HG02981 (cell line): ENCODE data around the gene PNPLA7.

Source experiments
- ATAC-seq: cut with Tn5 transposase; IDR thresholded peaks from one replicate; pipeline ENCODE4 v1.9.1; 2021; ENCODE audit warnings: mild to moderate bottlenecking, moderate library complexity; ENCODE audit not compliant: unreplicated experiment

Gene PNPLA7

GRCh38 chr9:137497921-137498719 is 52.1 kb downstream of the PNPLA7 start:
- no peak for ATAC-seq

- no peak for ATAC-seq
These were observed 53.4 kb downstream of the PNPLA7 start for GRCh38 chr9:137496601-137497375.

GRCh38 chr9:137494550-137495351 is 55.5 kb downstream of the PNPLA7 start:
- no peak for ATAC-seq

- ATAC-seq = no peak
These were observed 56.1 kb downstream of the PNPLA7 start for GRCh38 chr9:137494104-137494544.

GRCh38 chr9:137493364-137494103 is 56.7 kb downstream of the PNPLA7 start:
- no peak for ATAC-seq

GRCh38 chr9:137492464-137493363 is 57.5 kb downstream of the PNPLA7 start:
- no peak for ATAC-seq

- no peak for ATAC-seq
These were observed 58.3 kb downstream of the PNPLA7 start for GRCh38 chr9:137491735-137492432.

GRCh38 chr9:137490532-137491186 is 59.5 kb downstream of the PNPLA7 start:
- ATAC-seq = no peak

GRCh38 chr9:137488906-137489305 is 61.3 kb downstream of the PNPLA7 start:
- ATAC-seq = no peak

- ATAC-seq = no peak
These were observed 61.9 kb downstream of the PNPLA7 start for GRCh38 chr9:137488327-137488653.

GRCh38 chr9:137487454-137488326 is 62.5 kb downstream of the PNPLA7 start:
- ATAC-seq = no peak

- ATAC-seq = no peak
These were observed 63.4 kb downstream of the PNPLA7 start for GRCh38 chr9:137486545-137487453.

GRCh38 chr9:137486141-137486490 is 64.1 kb downstream of the PNPLA7 start:
- no peak for ATAC-seq

- no peak for ATAC-seq
These were observed 64.7 kb downstream of the PNPLA7 start for GRCh38 chr9:137485343-137486140.

GRCh38 chr9:137484551-137485315 is 65.5 kb downstream of the PNPLA7 start:
- no peak for ATAC-seq
